Fibroblast of mammary gland (primary cell): ENCODE data around the gene ZFP36L1.

Experiments
- DNase-seq: peaks from one replicate; pipeline ENCODE4 v3.0.0-alpha.2; 2010; ENCODE audit warnings: low read depth
- H3K4me3 ChIP-seq: 2 replicates; pipeline ENCODE4 v1.5.1; 2011; ENCODE audit warnings: low read depth, mild to moderate bottlenecking, low read length, moderate library complexity; ENCODE audit not compliant: control insufficient read depth
- CTCF ChIP-seq: conservative IDR thresholded peaks from 2 replicates; pipeline ENCODE4 v1.5.1; 2011; ENCODE audit warnings: low read depth, low read length, inconsistent platforms; ENCODE audit not compliant: control insufficient read depth, insufficient read depth

Gene ZFP36L1

GRCh38 chr14:68792678-68792978, 239 bp downstream of the ZFP36L1 start:
- peak overlapping the region; percentile 87 for H3K4me3 ChIP-seq
- TF ChIP-seq CTCF = no peak
- no peak for DNase-seq

DNA sequence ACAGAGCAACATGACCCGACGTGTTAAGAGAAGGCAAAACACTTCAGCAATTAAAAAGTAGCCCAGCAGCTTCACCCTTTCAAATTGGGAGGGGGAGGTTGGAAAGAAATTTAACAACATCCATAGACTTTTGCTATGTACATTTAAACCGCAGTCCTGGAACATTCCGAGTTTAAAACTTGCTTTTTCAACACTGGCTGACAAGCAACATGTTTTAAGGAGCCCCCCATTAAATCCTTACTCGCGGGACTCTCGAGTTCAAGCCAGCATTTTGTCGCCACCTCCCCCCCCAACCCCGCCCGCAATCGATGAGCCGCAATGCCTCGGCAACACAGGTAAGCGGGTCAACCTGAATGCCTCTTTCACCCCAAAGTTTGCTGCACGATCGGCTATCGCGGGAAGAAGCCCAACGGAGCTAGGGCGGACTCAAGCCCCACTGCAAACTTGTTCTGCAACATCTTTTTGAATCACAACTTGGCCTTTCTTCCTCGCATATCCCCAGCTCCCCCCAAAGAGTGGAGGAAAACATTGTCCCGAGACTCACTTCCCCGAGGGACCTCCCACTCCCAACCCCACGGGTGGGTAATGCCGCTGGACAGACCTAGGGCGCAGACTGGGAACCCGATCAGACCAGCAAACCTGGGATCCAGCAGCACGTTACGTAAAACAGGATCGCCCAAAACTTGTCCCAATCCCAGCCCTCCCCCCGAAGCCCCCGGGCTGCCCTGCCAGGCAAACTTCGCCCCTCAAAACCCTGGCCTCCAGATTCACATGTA, 777 bp downstream of the ZFP36L1 start:
- H3K4me3 ChIP-seq = peak overlapping the region; percentile 87
- no peak for DNase-seq
- TF ChIP-seq CTCF = no peak

DNA sequence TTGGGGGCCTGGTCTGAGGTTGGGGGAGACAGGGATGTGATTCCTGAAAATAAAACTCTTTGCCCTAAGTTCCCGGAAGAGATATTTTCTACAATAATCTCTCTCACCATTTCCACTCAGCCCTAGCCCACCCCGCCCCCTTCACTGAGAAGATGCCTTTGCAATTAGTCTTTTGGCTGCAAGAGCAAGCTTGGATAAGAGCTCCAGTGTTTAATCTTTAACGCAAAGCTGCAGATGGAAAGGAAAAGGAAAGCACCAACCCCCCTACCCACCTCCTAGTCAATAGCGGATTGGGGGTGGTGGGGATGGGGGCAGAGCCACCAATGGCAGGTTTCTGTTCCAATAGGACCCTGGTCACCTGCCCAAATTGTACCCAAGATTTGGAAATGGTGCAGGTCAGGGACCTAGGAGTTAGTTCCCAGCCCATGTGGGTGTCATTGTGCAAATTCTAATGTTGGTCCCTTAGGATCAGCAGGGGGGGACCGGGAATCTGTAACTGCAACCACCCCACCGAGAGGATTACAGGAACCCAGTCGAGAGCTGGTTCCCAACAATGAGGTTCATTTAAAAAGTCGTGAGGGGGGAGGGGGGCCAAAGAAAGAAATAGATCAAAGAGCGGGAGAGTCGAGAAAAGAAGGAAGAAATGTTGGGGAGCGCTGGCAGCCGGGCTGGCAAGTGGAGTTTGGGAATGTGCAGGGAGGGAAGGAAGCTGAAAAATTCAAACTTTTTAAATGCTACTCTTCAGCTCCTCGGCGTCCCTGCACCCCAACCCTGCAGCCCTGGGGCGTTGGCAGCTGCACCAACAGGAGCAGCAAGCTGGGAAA, 1.6 kb downstream of the ZFP36L1 start:
- no peak for DNase-seq
- TF ChIP-seq CTCF = no peak
- H3K4me3 ChIP-seq = peak overlapping the region; percentile 87

DNA sequence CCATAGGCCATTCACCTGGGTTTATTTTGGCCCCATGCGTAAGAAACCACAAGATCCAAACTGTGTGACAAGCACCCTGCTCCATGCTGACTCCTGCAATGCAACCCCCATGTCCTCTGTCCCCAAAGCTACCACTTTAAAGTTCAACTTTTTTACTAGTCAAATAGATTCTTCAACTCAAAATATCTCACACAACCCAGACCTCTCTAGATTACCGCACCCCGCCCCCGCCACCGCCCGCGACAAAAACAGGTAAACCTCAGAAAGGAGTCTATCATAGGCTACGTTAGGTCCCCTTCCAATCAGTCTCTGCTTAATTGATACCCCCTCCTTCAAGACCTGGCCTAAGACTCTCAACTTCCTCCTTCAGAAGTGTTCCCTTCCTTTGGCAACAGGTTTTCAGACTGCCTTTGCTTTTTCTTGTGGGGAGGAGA, 2.2 kb downstream of the ZFP36L1 start:
- no peak for TF ChIP-seq CTCF
- DNase-seq = no peak
- peak overlapping the region; percentile 87 for H3K4me3 ChIP-seq

GRCh38 chr14:68789821-68790643, 2.8 kb downstream of the ZFP36L1 start:
- no peak for DNase-seq
- H3K4me3 ChIP-seq = peak overlapping the region; percentile 87
- TF ChIP-seq CTCF = no peak

DNA sequence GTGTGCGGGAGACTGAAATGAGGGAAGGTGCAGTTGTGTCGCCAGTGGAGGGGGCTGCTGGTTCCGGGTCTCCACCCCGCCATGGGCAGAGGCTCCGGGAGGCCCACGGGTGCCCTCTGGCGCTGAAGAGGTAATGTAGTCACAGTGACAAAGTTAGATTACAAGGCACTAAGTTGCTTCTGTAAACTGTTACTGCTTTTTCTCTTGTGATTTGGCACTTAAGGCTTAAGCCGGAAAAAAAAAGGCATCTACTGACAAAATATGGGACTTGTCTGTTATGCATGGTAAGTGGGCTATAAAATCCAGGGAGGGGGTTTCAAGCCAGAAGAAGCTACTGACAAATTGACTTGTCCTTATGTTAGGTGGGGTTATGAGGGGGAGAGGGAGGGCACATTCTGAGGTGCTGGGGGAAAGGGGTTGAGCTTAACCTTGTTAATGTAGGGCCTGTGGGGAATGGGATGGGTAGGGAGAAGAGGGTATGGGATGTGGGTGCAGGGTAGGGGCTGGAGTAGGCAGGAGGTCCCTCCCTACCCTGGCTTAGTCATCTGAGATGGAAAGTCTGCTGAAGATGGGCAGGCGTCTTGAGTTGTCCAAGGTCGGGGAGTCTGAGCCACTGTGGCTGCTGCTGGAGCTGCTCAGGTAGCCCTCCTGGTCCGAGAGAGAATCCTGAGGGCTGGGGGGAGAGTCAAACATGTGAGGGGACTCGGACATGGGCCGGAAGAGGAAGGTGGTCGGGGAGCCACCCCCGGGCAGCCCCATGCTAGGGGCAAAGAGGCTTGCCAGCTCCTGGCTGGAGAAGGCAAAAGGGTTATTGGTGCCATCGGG, 3.7 kb downstream of the ZFP36L1 start:
- H3K4me3 ChIP-seq = peak overlapping the region; percentile 87
- peak; percentile 70 for DNase-seq
- peak; percentile 61 for TF ChIP-seq CTCF
